Uterus (tissue), 4 donors: ENCODE measurements around the gene PARD3. TPM values are rescaled to one million over a fixed set of nuclear protein-coding genes. Genes with fewer than 3 reads are reported as not detected.
"Not testable (repeated sequence)": the region's sequence is repeated elsewhere in the genome, so short reads cannot be mapped to it uniquely, and the experiment has no call there.

Source experiments
- DNase-seq, 2 donors: peaks; one replicate each; pipeline ENCODE4 v3.0.0-alpha.2; 2019 to 2020
- H3K27ac ChIP-seq, 2 donors: fragments of 200-600 bp; sonication (generic); 1 replicate in 1 of 2; 2 replicates in 1 of 2; pipeline ENCODE4 v1.5.1; 2016 to 2018
- H3K27me3 ChIP-seq, 2 donors: fragments of 200-600 bp; sonication (generic); one replicate each; pipeline ENCODE4 v1.5.1; 2018 to 2019; ENCODE audit warnings: control low read depth in 1 of 2
- H3K36me3 ChIP-seq, 2 donors: fragments of 200-600 bp; sonication (generic); one replicate each; pipeline ENCODE4 v1.5.1; 2019; ENCODE audit warnings: control low read depth in 1 of 2
- H3K4me1 ChIP-seq, 2 donors: fragments of 200-600 bp; sonication (generic); one replicate each; pipeline ENCODE4 v1.5.1; 2018 to 2019; ENCODE audit warnings: control low read depth in 1 of 2
- H3K4me3 ChIP-seq, 2 donors: fragments of 200-600 bp; sonication (generic); 1 replicate in 1 of 2; 2 replicates in 1 of 2; pipeline ENCODE4 v1.5.1; 2018 to 2019; ENCODE audit warnings: mild to moderate bottlenecking in 1 of 2
- H3K9me3 ChIP-seq, 2 donors: fragments of 200-600 bp; sonication (generic); one replicate each; pipeline ENCODE4 v1.5.1; 2019; ENCODE audit warnings: control low read depth in 1 of 2
- POLR2A ChIP-seq, 2 donors: fragments of 450-650 bp; IDR thresholded peaks; one replicate each; pipeline ENCODE4 v1.6.1; 2016; ENCODE audit warnings: antibody characterized with exemption in 2 of 2, mild to moderate bottlenecking in 1 of 2, moderate library complexity in 1 of 2
- intact Hi-C: fragments of 100-400 bp; cut with DNase I; formaldehyde crosslinking; loops from one replicate; pipeline ENCODE4 v1.15.1; 2023; ENCODE audit warnings: low total_unique reads
- total RNA-seq, 4 donors: library from RNA; depleted of rRNA in 3 of 4; stranded (reverse); fragments of >200 nt in 3 of 4; gene quantifications; one replicate each; pipeline versions ENCODE4 v1.1.0 to v1.2.4, GENCODE V29; 2014 to 2023
- TF ChIP-seq, protein P1 (sequence below), 4 experiments: fragments of 200-600 bp in 2 of 4; fragments of 450-650 bp in 2 of 4; sonication (generic) in 2 of 4; IDR thresholded peaks; one replicate each; pipeline ENCODE4 v1.5.1; 2016 to 2019; ENCODE audit warnings: antibody characterized with exemption in 4 of 4, mild to moderate bottlenecking in 2 of 4, moderate library complexity in 1 of 4
- donor health status: DM: yes; HTN: yes; CAD: no.

PARD3 gene
- total RNA-seq, 4 donors from 2014 or later, result 42.1 to 96.1 (median 51.5) TPM

DNA sequence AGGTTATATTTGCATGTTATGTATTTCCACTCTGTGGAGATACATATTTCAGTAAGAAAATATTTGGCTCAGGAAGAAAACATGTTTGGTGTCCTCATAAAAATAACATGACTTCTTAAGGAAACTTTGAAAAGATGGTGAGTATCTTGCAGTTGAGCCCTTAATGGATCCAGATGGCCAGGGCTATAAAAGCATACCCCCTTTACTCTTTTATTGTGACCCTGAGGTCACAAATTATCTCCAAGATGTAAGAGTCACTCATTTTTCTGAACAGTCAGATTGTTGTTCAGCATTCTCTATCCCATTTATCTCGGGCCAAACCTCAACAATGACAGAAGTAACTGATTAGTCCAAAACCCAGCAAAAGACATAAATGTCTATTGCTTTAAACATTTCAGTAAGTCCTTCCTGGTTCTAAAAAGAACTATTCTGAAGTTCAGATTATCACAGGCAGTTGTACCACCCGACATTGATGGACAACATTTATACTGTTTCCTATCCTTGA, 539.4 kb downstream of the PARD3 start:
- intact Hi-C loops, result no loop called here

DNA sequence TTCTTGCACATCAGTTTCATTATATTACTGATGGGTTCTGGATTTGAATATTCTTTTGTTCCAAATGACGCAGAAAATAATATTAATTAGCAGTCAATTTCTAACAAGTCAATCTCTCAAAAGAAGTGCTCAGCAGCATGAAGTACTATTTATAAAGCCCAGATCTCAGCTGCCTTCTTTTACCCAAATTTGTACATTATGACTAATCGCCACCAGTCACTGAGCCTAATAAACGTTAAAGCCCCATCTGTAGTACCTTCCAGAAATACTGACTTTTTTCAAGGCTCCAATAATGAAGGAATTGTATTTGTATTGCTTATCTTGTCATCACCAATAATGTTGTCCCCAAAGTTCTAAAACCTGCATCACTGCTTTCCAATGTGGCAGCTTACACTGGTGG, 540.2 kb downstream of the PARD3 start:
- no peak overlapping the region for H3K27ac ChIP-seq
- no peak overlapping the region for H3K4me3 ChIP-seq
- no peak for DNase-seq
- no peaks in the 10 kb centered on the region for H3K36me3 ChIP-seq
- intact Hi-C loops, result no loop called here
- H3K9me3 ChIP-seq, result no peaks in the 10 kb centered on the region
- H3K4me1 ChIP-seq, result no peaks in the 10 kb centered on the region
- no peaks in the 10 kb centered on the region for H3K27me3 ChIP-seq
- no peak for TF ChIP-seq POLR2A (IDR thresholded peaks at IDR 0.05)
- TF ChIP-seq, protein P1, sequence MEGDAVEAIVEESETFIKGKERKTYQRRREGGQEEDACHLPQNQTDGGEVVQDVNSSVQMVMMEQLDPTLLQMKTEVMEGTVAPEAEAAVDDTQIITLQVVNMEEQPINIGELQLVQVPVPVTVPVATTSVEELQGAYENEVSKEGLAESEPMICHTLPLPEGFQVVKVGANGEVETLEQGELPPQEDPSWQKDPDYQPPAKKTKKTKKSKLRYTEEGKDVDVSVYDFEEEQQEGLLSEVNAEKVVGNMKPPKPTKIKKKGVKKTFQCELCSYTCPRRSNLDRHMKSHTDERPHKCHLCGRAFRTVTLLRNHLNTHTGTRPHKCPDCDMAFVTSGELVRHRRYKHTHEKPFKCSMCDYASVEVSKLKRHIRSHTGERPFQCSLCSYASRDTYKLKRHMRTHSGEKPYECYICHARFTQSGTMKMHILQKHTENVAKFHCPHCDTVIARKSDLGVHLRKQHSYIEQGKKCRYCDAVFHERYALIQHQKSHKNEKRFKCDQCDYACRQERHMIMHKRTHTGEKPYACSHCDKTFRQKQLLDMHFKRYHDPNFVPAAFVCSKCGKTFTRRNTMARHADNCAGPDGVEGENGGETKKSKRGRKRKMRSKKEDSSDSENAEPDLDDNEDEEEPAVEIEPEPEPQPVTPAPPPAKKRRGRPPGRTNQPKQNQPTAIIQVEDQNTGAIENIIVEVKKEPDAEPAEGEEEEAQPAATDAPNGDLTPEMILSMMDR (IDR thresholded peaks at IDR 0.05), result no peak

More for the DNA sequence above, 539.4 kb downstream of the PARD3 start:
- no peaks in the 10 kb centered on the region for H3K36me3 ChIP-seq
- no peak for DNase-seq
- no peaks in the 10 kb centered on the region for H3K9me3 ChIP-seq
- H3K27ac ChIP-seq, result no peak overlapping the region
- no peaks in the 10 kb centered on the region for H3K27me3 ChIP-seq
- H3K4me1 ChIP-seq, result no peaks in the 10 kb centered on the region
- TF ChIP-seq, protein P1 (IDR thresholded peaks at IDR 0.05), result no peak
- TF ChIP-seq POLR2A (IDR thresholded peaks at IDR 0.05), result no peak
- no peak overlapping the region for H3K4me3 ChIP-seq

DNA sequence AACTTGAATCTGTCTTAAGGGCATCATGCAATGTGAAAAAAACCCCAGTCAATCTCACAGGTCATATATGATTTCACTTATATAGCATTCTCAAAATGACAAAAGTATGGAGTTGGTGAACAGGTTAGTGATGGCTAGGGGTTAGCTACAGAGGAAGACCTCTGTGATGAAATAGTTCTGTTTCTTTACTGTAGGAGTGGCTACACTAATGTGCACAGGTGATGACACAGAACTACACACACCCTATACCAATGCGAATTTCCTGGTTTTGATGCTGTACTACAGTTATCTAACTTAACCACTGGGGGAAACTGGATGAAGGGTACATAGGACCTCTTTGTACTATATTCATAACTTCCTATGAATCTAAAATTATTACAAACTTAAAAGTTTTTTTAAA, 541.8 kb downstream of the PARD3 start:
- TF ChIP-seq POLR2A (IDR thresholded peaks at IDR 0.05), result no peak
- TF ChIP-seq, protein P1 (IDR thresholded peaks at IDR 0.05), result no peak

DNA sequence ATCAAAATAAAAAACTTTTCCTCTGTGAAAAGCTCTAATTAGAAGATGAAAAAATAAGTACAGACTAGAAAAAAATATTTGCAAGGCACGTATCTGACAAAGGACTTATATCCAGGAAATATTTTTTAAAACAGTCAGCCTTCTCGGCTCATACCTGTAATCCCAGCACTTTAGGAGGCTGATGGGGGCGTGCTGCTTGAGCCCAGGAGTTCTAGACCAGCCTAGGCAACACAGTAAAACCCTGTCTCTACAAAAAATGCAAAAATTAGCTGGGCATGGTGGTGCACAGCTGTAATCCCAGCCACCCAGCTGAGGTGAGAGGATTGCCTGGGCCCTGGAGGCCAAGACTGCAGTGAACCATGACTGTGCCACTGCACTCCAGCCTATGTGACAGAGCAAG, 542.8 kb downstream of the PARD3 start:
- Histone ChIP-seq H3K27ac (no peak overlapping the region), H3K36me3 (no peaks in the 10 kb centered on the region), H3K9me3 (no peaks in the 10 kb centered on the region), H3K4me1 (no peaks in the 10 kb centered on the region), H3K4me3 (no peak overlapping the region), H3K27me3 (no peaks in the 10 kb centered on the region)
- TF ChIP-seq, protein P1 (IDR thresholded peaks at IDR 0.05), result no peak
- no peak for TF ChIP-seq POLR2A (IDR thresholded peaks at IDR 0.05)
- intact Hi-C loops, result no loop called here
- DNase-seq, result no peak

More for the DNA sequence above, 541.8 kb downstream of the PARD3 start:
- DNase-seq, result no peak
- intact Hi-C loops, result no loop called here
- no peak overlapping the region for H3K27ac ChIP-seq
- no peaks in the 10 kb centered on the region for H3K4me1 ChIP-seq
- H3K4me3 ChIP-seq, result no peak overlapping the region
- H3K27me3 ChIP-seq, result no peaks in the 10 kb centered on the region
- no peaks in the 10 kb centered on the region for H3K9me3 ChIP-seq
- H3K36me3 ChIP-seq, result no peaks in the 10 kb centered on the region

DNA sequence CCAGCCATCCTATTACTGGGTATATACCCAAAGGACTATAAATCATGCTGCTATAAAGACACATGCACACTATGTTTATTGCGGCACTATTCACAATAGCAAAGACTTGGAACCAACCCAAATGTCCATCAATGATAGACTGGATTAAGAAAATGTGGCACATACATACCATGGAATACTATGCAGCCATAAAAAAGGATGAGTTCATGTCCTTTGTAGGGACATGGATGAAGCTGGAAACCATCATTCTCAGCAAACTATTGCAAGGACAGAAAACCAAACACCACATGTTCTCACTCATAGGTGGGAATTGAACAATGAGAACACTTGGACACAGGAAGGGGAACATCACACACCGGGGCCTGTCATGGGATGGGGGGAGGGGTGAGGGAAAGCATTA, 546.7 kb downstream of the PARD3 start:
- H3K27me3 ChIP-seq, DNase-seq, intact Hi-C loops: not testable (repeated sequence)

DNA sequence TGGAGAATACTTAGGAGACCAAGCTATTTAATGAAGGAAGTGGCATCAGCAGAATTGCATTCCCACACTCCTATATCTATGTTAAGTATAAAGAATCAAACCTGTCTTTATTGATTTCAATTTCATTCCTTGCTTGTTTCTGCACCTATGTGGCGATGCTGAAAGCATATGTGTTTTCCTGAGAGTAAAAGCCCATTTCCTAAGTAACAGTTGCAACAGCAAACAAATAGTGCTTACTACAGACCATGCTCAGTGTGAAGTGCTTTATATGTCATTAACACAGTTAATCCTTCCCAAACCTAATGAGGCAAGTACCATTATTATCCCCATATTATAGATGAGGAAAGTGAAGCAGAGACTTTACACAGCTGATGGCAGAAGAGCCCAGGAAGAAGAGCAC, 552.1 kb downstream of the PARD3 start:
- Histone ChIP-seq H3K4me1 (no peaks in the 10 kb centered on the region), H3K4me3 (no peak overlapping the region), H3K36me3 (no peaks in the 10 kb centered on the region), H3K27me3 (no peaks in the 10 kb centered on the region), H3K9me3 (no peaks in the 10 kb centered on the region), H3K27ac (no peak overlapping the region)
- intact Hi-C loops, result no loop called here
- no peak for DNase-seq
- TF ChIP-seq, protein P1 (IDR thresholded peaks at IDR 0.05), result no peak
- no peak for TF ChIP-seq POLR2A (IDR thresholded peaks at IDR 0.05)

More for the DNA sequence above, 546.7 kb downstream of the PARD3 start:
- not testable (repeated sequence) for H3K4me3 ChIP-seq, H3K36me3 ChIP-seq, H3K4me1 ChIP-seq, H3K9me3 ChIP-seq, H3K27ac ChIP-seq
